Brain microvascular endothelial cell (primary cell): Measurements from ENCODE around the gene TNS4.

Source experiments
- DNase-seq: peaks from one replicate; pipeline ENCODE4 v3.0.0-alpha.2; 2020
- H3K27ac ChIP-seq: fragments of 250-450 bp; sonication (Bioruptor Pico); 2 replicates; pipeline ENCODE4 v1.5.1; 2020; ENCODE audit warnings: mild to moderate bottlenecking, moderate library complexity
- H3K27me3 ChIP-seq: fragments of 250-450 bp; sonication (Bioruptor Pico); replicated peaks from 2 replicates; pipeline ENCODE4 v1.5.1; 2020; ENCODE audit warnings: mild to moderate bottlenecking
- H3K36me3 ChIP-seq: fragments of 250-450 bp; sonication (Bioruptor Pico); replicated peaks from 2 replicates; pipeline ENCODE4 v1.5.1; 2020; ENCODE audit warnings: mild to moderate bottlenecking
- H3K4me3 ChIP-seq: 2 replicates; pipeline ENCODE4 v1.5.1; 2011; ENCODE audit warnings: low read depth, mild to moderate bottlenecking, control low read depth, low read length, moderate library complexity
- in situ Hi-C: cut with HindIII; loops from 2 replicates; pipeline ENCODE4 v1.10.0; 2017; ENCODE audit warnings: low sequenced_read_pairs, low pct_ligation_motif_present
- TF ChIP-seq, protein P1 (sequence below): IDR thresholded peaks from 2 replicates; pipeline ENCODE4 v1.5.1; 2011; ENCODE audit warnings: low read depth, mild to moderate bottlenecking, moderate library complexity, low read length, control low read depth, inconsistent platforms; ENCODE audit errors: missing control alignments

Gene TNS4

DNA sequence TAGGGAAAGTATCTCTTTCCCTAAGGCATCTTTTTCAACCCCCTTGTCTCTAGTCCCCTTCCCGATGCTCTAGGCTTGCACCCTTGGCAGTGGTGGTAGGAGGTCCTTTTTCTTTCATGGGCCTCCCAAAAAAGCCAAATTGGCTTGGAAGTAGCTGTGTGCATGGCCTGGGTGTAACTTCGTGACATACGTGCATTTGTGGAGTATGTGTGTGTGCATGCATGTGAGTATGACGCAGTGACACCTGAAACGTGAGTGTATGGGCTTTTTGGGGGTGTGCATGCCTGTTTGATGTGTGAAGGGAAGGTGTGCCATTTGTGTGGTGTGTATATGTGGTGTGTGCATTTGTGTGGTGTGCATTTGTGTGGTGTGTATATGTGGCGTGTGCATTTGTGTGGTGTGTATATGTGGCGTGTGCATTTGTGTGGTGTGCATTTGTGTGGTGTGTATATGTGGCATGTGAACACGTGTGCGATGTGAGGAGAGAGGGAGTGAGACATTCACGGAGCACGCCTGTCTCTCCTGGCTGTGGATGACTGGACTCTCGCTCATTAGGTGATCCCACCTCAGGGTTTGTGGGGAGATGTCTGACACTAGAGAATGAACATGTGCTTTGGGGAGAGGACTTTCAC is 42.5 kb downstream of the TNS4 start:
- Histone ChIP-seq H3K4me3 (no peak overlapping the region), H3K36me3 (peaks cover 56% of the 10 kb centered on the region), H3K27me3 (no peaks in the 10 kb centered on the region), H3K27ac (no peak overlapping the region)
- DNase-seq = no peak
- TF ChIP-seq, protein P1, sequence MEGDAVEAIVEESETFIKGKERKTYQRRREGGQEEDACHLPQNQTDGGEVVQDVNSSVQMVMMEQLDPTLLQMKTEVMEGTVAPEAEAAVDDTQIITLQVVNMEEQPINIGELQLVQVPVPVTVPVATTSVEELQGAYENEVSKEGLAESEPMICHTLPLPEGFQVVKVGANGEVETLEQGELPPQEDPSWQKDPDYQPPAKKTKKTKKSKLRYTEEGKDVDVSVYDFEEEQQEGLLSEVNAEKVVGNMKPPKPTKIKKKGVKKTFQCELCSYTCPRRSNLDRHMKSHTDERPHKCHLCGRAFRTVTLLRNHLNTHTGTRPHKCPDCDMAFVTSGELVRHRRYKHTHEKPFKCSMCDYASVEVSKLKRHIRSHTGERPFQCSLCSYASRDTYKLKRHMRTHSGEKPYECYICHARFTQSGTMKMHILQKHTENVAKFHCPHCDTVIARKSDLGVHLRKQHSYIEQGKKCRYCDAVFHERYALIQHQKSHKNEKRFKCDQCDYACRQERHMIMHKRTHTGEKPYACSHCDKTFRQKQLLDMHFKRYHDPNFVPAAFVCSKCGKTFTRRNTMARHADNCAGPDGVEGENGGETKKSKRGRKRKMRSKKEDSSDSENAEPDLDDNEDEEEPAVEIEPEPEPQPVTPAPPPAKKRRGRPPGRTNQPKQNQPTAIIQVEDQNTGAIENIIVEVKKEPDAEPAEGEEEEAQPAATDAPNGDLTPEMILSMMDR = no peak
- in situ Hi-C loops = no loop called here

GRCh38 chr17:40457964-40458791 is 43.2 kb downstream of the TNS4 start:
- TF ChIP-seq, protein P1 = no peak
- H3K27ac ChIP-seq = no peak overlapping the region
- peaks cover 64% of the 10 kb centered on the region for H3K36me3 ChIP-seq
- DNase-seq = no peak
- in situ Hi-C loops = no loop called here
- H3K27me3 ChIP-seq = no peaks in the 10 kb centered on the region
- H3K4me3 ChIP-seq = no peak overlapping the region

- H3K4me3 ChIP-seq = no peak overlapping the region
- no peak for DNase-seq
- TF ChIP-seq, protein P1 = no peak
- no peak overlapping the region for H3K27ac ChIP-seq
- in situ Hi-C loops = no loop called here
- peaks cover 72% of the 10 kb centered on the region for H3K36me3 ChIP-seq
- no peaks in the 10 kb centered on the region for H3K27me3 ChIP-seq
Observed at GRCh38 chr17:40457369-40457768, 44.1 kb downstream of the TNS4 start.

DNA sequence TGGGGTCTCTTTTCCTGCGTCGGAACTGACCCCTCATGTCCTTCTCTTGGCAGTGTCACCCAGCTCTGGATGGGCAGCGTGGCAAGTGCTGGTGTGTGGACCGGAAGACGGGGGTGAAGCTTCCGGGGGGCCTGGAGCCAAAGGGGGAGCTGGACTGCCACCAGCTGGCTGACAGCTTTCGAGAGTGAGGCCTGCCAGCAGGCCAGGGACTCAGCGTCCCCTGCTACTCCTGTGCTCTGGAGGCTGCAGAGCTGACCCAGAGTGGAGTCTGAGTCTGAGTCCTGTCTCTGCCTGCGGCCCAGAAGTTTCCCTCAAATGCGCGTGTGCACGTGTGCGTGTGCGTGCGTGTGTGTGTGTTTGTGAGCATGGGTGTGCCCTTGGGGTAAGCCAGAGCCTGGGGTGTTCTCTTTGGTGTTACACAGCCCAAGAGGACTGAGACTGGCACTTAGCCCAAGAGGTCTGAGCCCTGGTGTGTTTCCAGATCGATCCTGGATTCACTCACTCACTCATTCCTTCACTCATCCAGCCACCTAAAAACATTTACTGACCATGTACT is 44.9 kb downstream of the TNS4 start:
- no peak overlapping the region for H3K27ac ChIP-seq
- no peak for DNase-seq
- no peaks in the 10 kb centered on the region for H3K27me3 ChIP-seq
- in situ Hi-C loops = no loop called here
- TF ChIP-seq, protein P1 = no peak
- no peak overlapping the region for H3K4me3 ChIP-seq
- peaks cover 78% of the 10 kb centered on the region for H3K36me3 ChIP-seq

- DNase-seq = no peak
- H3K27ac ChIP-seq = no peak overlapping the region
- TF ChIP-seq, protein P1 = no peak
- in situ Hi-C loops = no loop called here
- H3K4me3 ChIP-seq = no peak overlapping the region
- peaks cover 90% of the 10 kb centered on the region for H3K36me3 ChIP-seq
- no peaks in the 10 kb centered on the region for H3K27me3 ChIP-seq
Observed at GRCh38 chr17:40454613-40454995, 46.8 kb downstream of the TNS4 start.
